Measurements from ENCODE around the gene SCN7A. TPM values are rescaled to one million over a fixed set of nuclear protein-coding genes. Genes with fewer than 3 reads are reported as not detected.

SCN7A gene
- polyA plus RNA-seq, 1 donor (not counting 4 experiments of a cell fraction or from before 2014, with no cell fraction given), result not detected

- dilution Hi-C loops (cut with MboI; ENCODE audit: extremely low pct_ligation_motif_present, low sequenced_read_pairs), result no loop called here
- H3K4me3 ChIP-seq (ENCODE audit: control insufficient read depth in 2 of 3, extremely low read depth in 1 of 3, insufficient read depth in 2 of 3, low read depth in 1 of 3, low read length in 3 of 3), result no peak overlapping the region
- no peak for FAIRE-seq
Measured at GRCh38 chr2:166499281-166499680, 5.2 kb upstream of the SCN7A start.

GRCh38 chr2:166491461-166491860 is 2.6 kb downstream of the SCN7A start:
- Histone ChIP-seq H3K9me3 (ENCODE audit: control insufficient read depth, low read depth, low read length) (no peaks in the 10 kb centered on the region), H3K4me2 (ENCODE audit: control insufficient read depth, extremely low read depth, insufficient read depth, low read depth, low read length) (no peak overlapping the region), H3K36me3 (ENCODE audit: control insufficient read depth in 2 of 2, extremely low read depth in 1 of 2, insufficient read depth in 2 of 2, low read length in 2 of 2) (no peaks in the 10 kb centered on the region), H3K27ac (ENCODE audit: control insufficient read depth, insufficient read depth, low read length) (no peak overlapping the region), H3K4me1 (ENCODE audit: control insufficient read depth, extremely low read depth, insufficient read depth, low read length) (no peaks in the 10 kb centered on the region), H4K20me1 (ENCODE audit: control insufficient read depth, extremely low read depth, insufficient read depth, low read length) (no peaks in the 10 kb centered on the region), H2AFZ (ENCODE audit: control insufficient read depth, low read length) (no peak overlapping the region), H3K9ac (ENCODE audit: control insufficient read depth, extremely low read depth, insufficient read depth, low read length) (no peak overlapping the region), H3K27me3 (ENCODE audit: control insufficient read depth, extremely low read depth, insufficient read depth, low read length) (peaks cover 11% of the 10 kb centered on the region), H3K9me1 (ENCODE audit: control insufficient read depth, extremely low read depth, insufficient read depth, low read length) (no peaks in the 10 kb centered on the region), H3K79me2 (ENCODE audit: control insufficient read depth, insufficient read depth, low read length) (no peaks in the 10 kb centered on the region), H3K4me3 (ENCODE audit: control insufficient read depth in 2 of 3, extremely low read depth in 1 of 3, insufficient read depth in 2 of 3, low read depth in 1 of 3, low read length in 3 of 3) (no peak overlapping the region)
- DNase-seq (ENCODE audit: low read depth, low spot score), result no peak
- no peak for FAIRE-seq
- dilution Hi-C loops (cut with MboI; ENCODE audit: extremely low pct_ligation_motif_present, low sequenced_read_pairs), result no loop called here
- TF ChIP-seq EZH2 (IDR thresholded peaks at IDR 0.05; ENCODE audit: low read length), result no peak
- TF ChIP-seq, protein P1, sequence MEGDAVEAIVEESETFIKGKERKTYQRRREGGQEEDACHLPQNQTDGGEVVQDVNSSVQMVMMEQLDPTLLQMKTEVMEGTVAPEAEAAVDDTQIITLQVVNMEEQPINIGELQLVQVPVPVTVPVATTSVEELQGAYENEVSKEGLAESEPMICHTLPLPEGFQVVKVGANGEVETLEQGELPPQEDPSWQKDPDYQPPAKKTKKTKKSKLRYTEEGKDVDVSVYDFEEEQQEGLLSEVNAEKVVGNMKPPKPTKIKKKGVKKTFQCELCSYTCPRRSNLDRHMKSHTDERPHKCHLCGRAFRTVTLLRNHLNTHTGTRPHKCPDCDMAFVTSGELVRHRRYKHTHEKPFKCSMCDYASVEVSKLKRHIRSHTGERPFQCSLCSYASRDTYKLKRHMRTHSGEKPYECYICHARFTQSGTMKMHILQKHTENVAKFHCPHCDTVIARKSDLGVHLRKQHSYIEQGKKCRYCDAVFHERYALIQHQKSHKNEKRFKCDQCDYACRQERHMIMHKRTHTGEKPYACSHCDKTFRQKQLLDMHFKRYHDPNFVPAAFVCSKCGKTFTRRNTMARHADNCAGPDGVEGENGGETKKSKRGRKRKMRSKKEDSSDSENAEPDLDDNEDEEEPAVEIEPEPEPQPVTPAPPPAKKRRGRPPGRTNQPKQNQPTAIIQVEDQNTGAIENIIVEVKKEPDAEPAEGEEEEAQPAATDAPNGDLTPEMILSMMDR (optimal IDR thresholded peaks at IDR 0.05 in 1 of 3, IDR thresholded peaks at IDR 0.05 in 1 of 3, conservative IDR thresholded peaks at IDR 0.05 in 1 of 3; ENCODE audit: extremely low read depth in 1 of 3, insufficient read depth in 2 of 3, low read length in 3 of 3), result no peak

More at GRCh38 chr2:166499281-166499680, 5.2 kb upstream of the SCN7A start:
- Histone ChIP-seq H2AFZ (ENCODE audit: control insufficient read depth, low read length) (no peak overlapping the region), H3K27ac (ENCODE audit: control insufficient read depth, insufficient read depth, low read length) (no peak overlapping the region), H3K4me1 (ENCODE audit: control insufficient read depth, extremely low read depth, insufficient read depth, low read length) (no peaks in the 10 kb centered on the region), H3K4me2 (ENCODE audit: control insufficient read depth, extremely low read depth, insufficient read depth, low read depth, low read length) (no peak overlapping the region), H3K9ac (ENCODE audit: control insufficient read depth, extremely low read depth, insufficient read depth, low read length) (no peak overlapping the region), H3K9me3 (ENCODE audit: control insufficient read depth, low read depth, low read length) (no peaks in the 10 kb centered on the region), H3K79me2 (ENCODE audit: control insufficient read depth, insufficient read depth, low read length) (no peaks in the 10 kb centered on the region), H3K9me1 (ENCODE audit: control insufficient read depth, extremely low read depth, insufficient read depth, low read length) (no peaks in the 10 kb centered on the region), H3K27me3 (ENCODE audit: control insufficient read depth, extremely low read depth, insufficient read depth, low read length) (peaks cover 6% of the 10 kb centered on the region), H3K36me3 (ENCODE audit: control insufficient read depth in 2 of 2, extremely low read depth in 1 of 2, insufficient read depth in 2 of 2, low read length in 2 of 2) (no peaks in the 10 kb centered on the region), H4K20me1 (ENCODE audit: control insufficient read depth, extremely low read depth, insufficient read depth, low read length) (no peaks in the 10 kb centered on the region)
- no peak for DNase-seq (ENCODE audit: low read depth, low spot score)
- TF ChIP-seq, protein P1 (optimal IDR thresholded peaks at IDR 0.05 in 1 of 3, IDR thresholded peaks at IDR 0.05 in 1 of 3, conservative IDR thresholded peaks at IDR 0.05 in 1 of 3; ENCODE audit: extremely low read depth in 1 of 3, insufficient read depth in 2 of 3, low read length in 3 of 3), result no peak
- no peak for TF ChIP-seq EZH2 (IDR thresholded peaks at IDR 0.05; ENCODE audit: low read length)
